Measurements from ENCODE around the gene GRWD1.

The GRWD1 gene

DNA sequence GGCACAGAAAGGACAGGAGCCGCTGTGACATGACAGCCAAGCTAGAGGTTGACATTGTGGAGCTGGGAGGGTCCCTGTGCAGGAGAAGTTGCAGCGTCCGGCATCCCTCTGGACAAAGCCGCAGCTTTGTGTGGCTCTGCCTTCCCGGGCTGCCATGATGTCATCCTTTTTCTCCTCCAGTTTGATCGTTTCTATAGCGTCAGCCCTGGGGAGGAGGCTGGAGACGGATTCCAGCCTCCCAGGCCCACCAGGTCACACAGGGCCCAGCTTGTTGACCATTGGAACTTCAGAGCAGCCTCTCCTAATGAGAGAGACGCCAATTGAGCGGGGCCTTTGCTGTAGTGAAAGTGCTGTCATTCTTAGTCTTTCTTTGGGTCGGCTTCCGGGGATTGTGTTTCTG is 5.8 kb downstream of the GRWD1 start:
- no peak overlapping the region for H3K4me2 ChIP-seq (ENCODE audit: low read length)
- no peaks in the 10 kb centered on the region for H3K79me2 ChIP-seq (ENCODE audit: insufficient read depth, low read length)
- peaks cover 6% of the 10 kb centered on the region for H3K4me1 ChIP-seq (ENCODE audit: insufficient read depth, low read length, severe bottlenecking)
- no peaks in the 10 kb centered on the region for H3K27me3 ChIP-seq (ENCODE audit: insufficient read depth, low read length)
- peaks cover 95% of the 10 kb centered on the region for H3K36me3 ChIP-seq (ENCODE audit: insufficient read depth, low read length)
- no peaks in the 10 kb centered on the region for H3K9me3 ChIP-seq (ENCODE audit: low read length)
- H3K4me3 ChIP-seq (ENCODE audit: low read depth, low read length, poor library complexity, severe bottlenecking), result no peak overlapping the region
- H3F3A ChIP-seq (ENCODE audit: insufficient read depth, low read length), result no peaks in the 10 kb centered on the region
- no peak overlapping the region for H3K27ac ChIP-seq (ENCODE audit: low read depth, low read length, poor library complexity, severe bottlenecking)
- TF ChIP-seq EZH2 (IDR thresholded peaks at IDR 0.05; ENCODE audit: borderline replicate concordance, low read length), result no peak
- TF ChIP-seq, protein P1, sequence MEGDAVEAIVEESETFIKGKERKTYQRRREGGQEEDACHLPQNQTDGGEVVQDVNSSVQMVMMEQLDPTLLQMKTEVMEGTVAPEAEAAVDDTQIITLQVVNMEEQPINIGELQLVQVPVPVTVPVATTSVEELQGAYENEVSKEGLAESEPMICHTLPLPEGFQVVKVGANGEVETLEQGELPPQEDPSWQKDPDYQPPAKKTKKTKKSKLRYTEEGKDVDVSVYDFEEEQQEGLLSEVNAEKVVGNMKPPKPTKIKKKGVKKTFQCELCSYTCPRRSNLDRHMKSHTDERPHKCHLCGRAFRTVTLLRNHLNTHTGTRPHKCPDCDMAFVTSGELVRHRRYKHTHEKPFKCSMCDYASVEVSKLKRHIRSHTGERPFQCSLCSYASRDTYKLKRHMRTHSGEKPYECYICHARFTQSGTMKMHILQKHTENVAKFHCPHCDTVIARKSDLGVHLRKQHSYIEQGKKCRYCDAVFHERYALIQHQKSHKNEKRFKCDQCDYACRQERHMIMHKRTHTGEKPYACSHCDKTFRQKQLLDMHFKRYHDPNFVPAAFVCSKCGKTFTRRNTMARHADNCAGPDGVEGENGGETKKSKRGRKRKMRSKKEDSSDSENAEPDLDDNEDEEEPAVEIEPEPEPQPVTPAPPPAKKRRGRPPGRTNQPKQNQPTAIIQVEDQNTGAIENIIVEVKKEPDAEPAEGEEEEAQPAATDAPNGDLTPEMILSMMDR (IDR thresholded peaks at IDR 0.05; ENCODE audit: low read length), result no peak
- no peak overlapping the region for H2AFZ ChIP-seq (ENCODE audit: low read length)
- no peaks in the 10 kb centered on the region for H4K20me1 ChIP-seq (ENCODE audit: insufficient read depth, low read length)
- H3K9me2 ChIP-seq (ENCODE audit: low read depth, low read length), result no peaks in the 10 kb centered on the region
- H3K9ac ChIP-seq (ENCODE audit: low read length), result no peak overlapping the region

- no peak overlapping the region for H3K9ac ChIP-seq (ENCODE audit: low read length)
- no peaks in the 10 kb centered on the region for H4K20me1 ChIP-seq (ENCODE audit: insufficient read depth, low read length)
- H3K36me3 ChIP-seq (ENCODE audit: insufficient read depth, low read length), result peaks cover 98% of the 10 kb centered on the region
- H3K27ac ChIP-seq (ENCODE audit: low read depth, low read length, poor library complexity, severe bottlenecking), result no peak overlapping the region
- H3F3A ChIP-seq (ENCODE audit: insufficient read depth, low read length), result no peaks in the 10 kb centered on the region
- H3K4me3 ChIP-seq (ENCODE audit: low read depth, low read length, poor library complexity, severe bottlenecking), result no peak overlapping the region
- H3K79me2 ChIP-seq (ENCODE audit: insufficient read depth, low read length), result no peaks in the 10 kb centered on the region
- H3K9me2 ChIP-seq (ENCODE audit: low read depth, low read length), result no peaks in the 10 kb centered on the region
- H3K4me2 ChIP-seq (ENCODE audit: low read length), result no peak overlapping the region
- TF ChIP-seq, protein P1 (IDR thresholded peaks at IDR 0.05; ENCODE audit: low read length), result no peak
- TF ChIP-seq EZH2 (IDR thresholded peaks at IDR 0.05; ENCODE audit: borderline replicate concordance, low read length), result no peak
- H3K27me3 ChIP-seq (ENCODE audit: insufficient read depth, low read length), result no peaks in the 10 kb centered on the region
- H3K9me3 ChIP-seq (ENCODE audit: low read length), result no peaks in the 10 kb centered on the region
- no peak overlapping the region for H2AFZ ChIP-seq (ENCODE audit: low read length)
- H3K4me1 ChIP-seq (ENCODE audit: insufficient read depth, low read length, severe bottlenecking), result no peaks in the 10 kb centered on the region
These were observed 6.8 kb downstream of the GRWD1 start for GRCh38 chr19:48452289-48453190.

DNA sequence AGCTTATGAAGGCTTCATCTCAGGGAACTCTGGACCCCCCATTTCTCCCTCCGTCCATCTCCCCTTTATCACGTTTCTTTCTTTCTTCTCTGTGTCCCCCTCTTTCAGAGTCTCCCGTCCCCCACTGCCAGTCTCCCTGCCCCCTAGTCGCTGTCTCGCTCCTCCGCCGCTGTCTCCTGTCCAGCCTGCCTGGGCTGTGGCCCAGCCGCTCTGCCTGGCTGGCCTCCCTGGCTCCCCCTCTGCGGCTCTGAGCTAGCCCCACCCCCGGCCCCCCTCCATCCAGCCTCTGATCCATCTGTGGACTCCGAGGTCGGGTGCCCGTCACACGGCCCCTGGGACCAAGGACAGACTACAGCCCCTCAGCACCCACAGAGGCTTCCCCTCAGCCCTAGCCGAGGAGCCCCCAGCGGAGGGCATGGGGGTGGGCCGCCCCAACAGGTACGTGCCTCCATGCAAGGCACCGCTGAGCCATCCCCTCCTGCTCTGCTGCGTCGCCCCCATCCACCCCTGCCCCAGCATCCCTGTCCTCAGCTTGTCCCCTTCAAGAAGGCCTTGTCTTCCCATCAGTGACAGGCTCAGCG is 8.5 kb downstream of the GRWD1 start:
- TF ChIP-seq EZH2 (IDR thresholded peaks at IDR 0.05; ENCODE audit: borderline replicate concordance, low read length), result no peak
- TF ChIP-seq, protein P1 (IDR thresholded peaks at IDR 0.05; ENCODE audit: low read length), result no peak
- Histone ChIP-seq H3K27ac (ENCODE audit: low read depth, low read length, poor library complexity, severe bottlenecking) (no peak overlapping the region), H3K79me2 (ENCODE audit: insufficient read depth, low read length) (no peaks in the 10 kb centered on the region), H2AFZ (ENCODE audit: low read length) (no peak overlapping the region), H3K4me3 (ENCODE audit: low read depth, low read length, poor library complexity, severe bottlenecking) (no peak overlapping the region), H4K20me1 (ENCODE audit: insufficient read depth, low read length) (no peaks in the 10 kb centered on the region), H3K9me2 (ENCODE audit: low read depth, low read length) (no peaks in the 10 kb centered on the region), H3K27me3 (ENCODE audit: insufficient read depth, low read length) (no peaks in the 10 kb centered on the region), H3K9me3 (ENCODE audit: low read length) (no peaks in the 10 kb centered on the region), H3K4me2 (ENCODE audit: low read length) (no peak overlapping the region), H3K36me3 (ENCODE audit: insufficient read depth, low read length) (peaks cover 90% of the 10 kb centered on the region), H3F3A (ENCODE audit: insufficient read depth, low read length) (no peaks in the 10 kb centered on the region), H3K9ac (ENCODE audit: low read length) (no peak overlapping the region), H3K4me1 (ENCODE audit: insufficient read depth, low read length, severe bottlenecking) (no peaks in the 10 kb centered on the region)
